Parathyroid adenoma (tissue), 2 donors: ENCODE measurements around the gene IL1RL1.
A peak's percentile ranks its signal among the peaks of the same experiment; 100 is the strongest.

Experiments used
- H2AFZ ChIP-seq: fragments of 300-600 bp; sonication (generic); one replicate; pipeline ENCODE4 v1.7.0; 2017; ENCODE audit warnings: antibody characterized with exemption, mild to moderate bottlenecking
- H3K27ac ChIP-seq: fragments of 300-600 bp; sonication (generic); one replicate; pipeline ENCODE4 v1.7.0; 2017
- H3K27me3 ChIP-seq: fragments of 300-600 bp; sonication (generic); one replicate; pipeline ENCODE4 v1.7.0; 2017; ENCODE audit warnings: low read length; ENCODE audit not compliant: control insufficient read depth, insufficient read depth
- H3K36me3 ChIP-seq: fragments of 300-600 bp; sonication (generic); one replicate; pipeline ENCODE4 v1.7.0; 2017; ENCODE audit warnings: low read length; ENCODE audit not compliant: control insufficient read depth, insufficient read depth
- H3K4me1 ChIP-seq: fragments of 300-600 bp; sonication (generic); one replicate; pipeline ENCODE4 v1.7.0; 2017; ENCODE audit warnings: control low read depth
- H3K4me2 ChIP-seq: fragments of 300-600 bp; sonication (generic); one replicate; pipeline ENCODE4 v1.7.0; 2017; ENCODE audit warnings: low read length
- H3K4me3 ChIP-seq: fragments of 300-600 bp; sonication (generic); one replicate; pipeline ENCODE4 v1.7.0; 2017; ENCODE audit warnings: low read depth, low read length
- H3K79me2 ChIP-seq: fragments of 300-600 bp; sonication (generic); one replicate; pipeline ENCODE4 v1.7.0; 2017; ENCODE audit warnings: control low read depth
- H3K9ac ChIP-seq: fragments of 300-600 bp; sonication (generic); one replicate; pipeline ENCODE4 v1.7.0; 2017; ENCODE audit warnings: mild to moderate bottlenecking
- H3K9me3 ChIP-seq: fragments of 300-600 bp; sonication (generic); one replicate; pipeline ENCODE4 v1.7.0; 2017; ENCODE audit warnings: low read length; ENCODE audit not compliant: control insufficient read depth
- CTCF ChIP-seq: fragments of 300-600 bp; sonication (generic); IDR thresholded peaks from one replicate; pipeline ENCODE4 v1.7.0; 2017; ENCODE audit warnings: antibody characterized with exemption, mild to moderate bottlenecking
- donor health status: primary hyperparathyroidism.

Gene IL1RL1

GRCh38 chr2:102356381-102356712, 45.0 kb downstream of the IL1RL1 start:
- Histone ChIP-seq H2AFZ (peak overlapping the region; percentile 94), H3K9ac (no peak overlapping the region), H3K27me3 (no peaks in the 10 kb centered on the region), H3K79me2 (no peaks in the 10 kb centered on the region), H3K27ac (no peak overlapping the region), H3K4me2 (peak overlapping the region; percentile 91), H3K36me3 (no peaks in the 10 kb centered on the region), H3K4me1 (no peaks in the 10 kb centered on the region), H3K9me3 (no peaks in the 10 kb centered on the region), H3K4me3 (peak overlapping the region; percentile 87)
- no peak for TF ChIP-seq CTCF

DNA sequence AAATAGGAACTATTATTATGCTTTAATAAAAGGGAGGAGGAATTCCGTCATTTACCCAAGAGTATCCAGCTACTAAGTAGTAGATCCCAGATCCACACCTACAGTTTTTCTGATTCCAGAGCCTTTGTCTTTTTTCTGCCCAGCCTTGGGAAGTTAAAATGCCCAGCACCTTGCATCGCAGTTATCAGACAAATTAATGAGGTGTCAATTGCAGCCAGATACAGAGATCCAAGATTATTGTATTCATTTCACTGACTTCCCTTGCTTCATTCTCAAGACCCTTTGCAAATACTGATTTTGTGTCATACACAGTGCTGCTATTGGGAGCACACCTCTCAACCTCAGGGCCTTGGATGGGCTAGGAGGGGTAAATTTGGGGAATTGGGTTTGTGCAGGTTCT, 45.4 kb downstream of the IL1RL1 start:
- Histone ChIP-seq H2AFZ (peak overlapping the region; percentile 94), H3K9me3 (no peaks in the 10 kb centered on the region), H3K27ac (no peak overlapping the region), H3K27me3 (no peaks in the 10 kb centered on the region), H3K79me2 (no peaks in the 10 kb centered on the region), H3K36me3 (no peaks in the 10 kb centered on the region), H3K4me1 (no peaks in the 10 kb centered on the region), H3K4me2 (peak overlapping the region; percentile 91), H3K9ac (no peak overlapping the region), H3K4me3 (peak overlapping the region; percentile 87)
- no peak for TF ChIP-seq CTCF

DNA sequence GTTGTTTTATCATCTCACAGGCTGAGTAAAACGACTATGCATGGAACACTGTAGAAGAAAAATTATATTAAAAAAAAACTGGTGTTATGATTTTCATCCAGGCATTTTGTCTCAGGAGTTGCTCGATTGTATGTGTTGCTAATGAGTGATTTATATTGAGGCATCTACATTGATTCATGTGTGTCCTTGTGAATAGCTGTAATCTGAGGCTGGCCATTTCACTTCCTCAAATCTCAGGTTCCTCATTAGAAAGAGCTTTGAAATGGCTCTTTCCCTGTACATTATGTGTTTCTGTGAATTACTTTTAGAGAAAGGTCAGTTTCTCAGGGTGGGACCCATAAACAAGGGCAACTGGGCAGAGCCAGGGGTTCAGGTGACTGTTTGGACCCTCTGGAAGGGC, 46.6 kb downstream of the IL1RL1 start:
- no peak overlapping the region for H3K9ac ChIP-seq
- H3K9me3 ChIP-seq: no peaks in the 10 kb centered on the region
- H3K27me3 ChIP-seq: no peaks in the 10 kb centered on the region
- no peak for TF ChIP-seq CTCF
- no peak overlapping the region for H3K27ac ChIP-seq
- H3K4me3 ChIP-seq: no peak overlapping the region
- no peaks in the 10 kb centered on the region for H3K36me3 ChIP-seq
- no peak overlapping the region for H3K4me2 ChIP-seq
- no peak overlapping the region for H2AFZ ChIP-seq
- no peaks in the 10 kb centered on the region for H3K4me1 ChIP-seq
- no peaks in the 10 kb centered on the region for H3K79me2 ChIP-seq

- no peaks in the 10 kb centered on the region for H3K4me1 ChIP-seq
- no peak overlapping the region for H3K9ac ChIP-seq
- no peaks in the 10 kb centered on the region for H3K27me3 ChIP-seq
- H3K4me3 ChIP-seq: no peak overlapping the region
- no peaks in the 10 kb centered on the region for H3K79me2 ChIP-seq
- H3K4me2 ChIP-seq: no peak overlapping the region
- H3K36me3 ChIP-seq: no peaks in the 10 kb centered on the region
- no peak for TF ChIP-seq CTCF
- no peaks in the 10 kb centered on the region for H3K9me3 ChIP-seq
- no peak overlapping the region for H3K27ac ChIP-seq
- no peak overlapping the region for H2AFZ ChIP-seq
Observed at GRCh38 chr2:102358496-102358895, 47.1 kb downstream of the IL1RL1 start.

- TF ChIP-seq CTCF: no peak
- Histone ChIP-seq H3K9me3 (no peaks in the 10 kb centered on the region), H3K36me3 (no peaks in the 10 kb centered on the region), H3K4me1 (no peaks in the 10 kb centered on the region), H3K4me2 (no peak overlapping the region), H3K27me3 (no peaks in the 10 kb centered on the region), H3K9ac (no peak overlapping the region), H2AFZ (no peak overlapping the region), H3K27ac (no peak overlapping the region), H3K4me3 (no peak overlapping the region), H3K79me2 (no peaks in the 10 kb centered on the region)
Observed at GRCh38 chr2:102359527-102359926, 48.2 kb downstream of the IL1RL1 start.
